Activated CD8-positive, alpha-beta T cell treated with anti-CD3 and anti-CD28 coated beads for 36 hours (primary cell): Measurements from ENCODE around the gene DIPK1A. TPM values are rescaled to one million over a fixed set of nuclear protein-coding genes. Genes with fewer than 3 reads are reported as not detected.

Source experiments
- ATAC-seq: fragments of 200-7000 bp; cut with Tn5 transposase; one replicate; pipeline ENCODE4 v1.10.0; 2021; ENCODE audit warnings: mild to moderate bottlenecking, moderate library complexity
- CTCF ChIA-PET: fragments of 350-600 bp; sonication (Branson Sonifier 250); formaldehyde crosslinking; loops from one replicate; lab custom pipeline; 2021; ENCODE audit warnings: antibody characterized with exemption; lab: Charles Lee
- POLR2A ChIA-PET: fragments of 350-600 bp; sonication (Branson Sonifier 250); formaldehyde crosslinking; loops from one replicate; lab custom pipeline; 2021; ENCODE audit warnings: antibody characterized with exemption; lab: Charles Lee
- DNase-seq: peaks from one replicate; pipeline ENCODE4 v3.0.0-alpha.2; 2020
- H3K27ac Mint-ChIP-seq: one replicate; pipeline ENCODE4 v1.8.0; 2021; ENCODE audit warnings: mild to moderate bottlenecking, mixed read lengths
- H3K27me3 Mint-ChIP-seq: one replicate; pipeline ENCODE4 v1.8.0; 2021; ENCODE audit warnings: mixed read lengths
- H3K36me3 Mint-ChIP-seq: one replicate; pipeline ENCODE4 v1.8.0; 2021; ENCODE audit warnings: low read depth, mixed read lengths
- H3K4me1 Mint-ChIP-seq: one replicate; pipeline ENCODE4 v1.8.0; 2021; ENCODE audit warnings: low read depth, mixed read lengths
- H3K4me3 Mint-ChIP-seq: one replicate; pipeline ENCODE4 v1.8.0; 2021; ENCODE audit warnings: mild to moderate bottlenecking, moderate library complexity, mixed read lengths
- H3K9me3 Mint-ChIP-seq: one replicate; pipeline ENCODE4 v1.8.0; 2021; ENCODE audit warnings: mixed read lengths
- intact Hi-C: fragments of 100-400 bp; cut with micrococcal nuclease; formaldehyde crosslinking; loops from one replicate; pipeline ENCODE4 v1.10.0; 2022
- total RNA-seq, 2 experiments: library from RNA; stranded (reverse); gene quantifications; one replicate each; pipeline ENCODE4 v1.2.3, GENCODE V29; 2021
- TF ChIP-seq, protein P1 (sequence below): fragments of 200-600 bp; IDR thresholded peaks from one replicate; pipeline ENCODE4 v1.8.0; 2022; ENCODE audit warnings: antibody characterized with exemption, mild to moderate bottlenecking

Gene DIPK1A
- total RNA-seq, 2 experiments from 2014 or later: 8.1 to 9.0 TPM

GRCh38 chr1:92862605-92863004 is 98.7 kb downstream of the DIPK1A start:
- Mint-ChIP-seq H3K4me1 (peaks cover 17% of the 10 kb centered on the region), H3K4me3 (no peak overlapping the region), H3K9me3 (no peaks in the 10 kb centered on the region), H3K27me3 (no peaks in the 10 kb centered on the region), H3K36me3 (peaks cover 3% of the 10 kb centered on the region), H3K27ac (no peak overlapping the region)
- intact Hi-C loops: no loop called here
- TF ChIP-seq, protein P1, sequence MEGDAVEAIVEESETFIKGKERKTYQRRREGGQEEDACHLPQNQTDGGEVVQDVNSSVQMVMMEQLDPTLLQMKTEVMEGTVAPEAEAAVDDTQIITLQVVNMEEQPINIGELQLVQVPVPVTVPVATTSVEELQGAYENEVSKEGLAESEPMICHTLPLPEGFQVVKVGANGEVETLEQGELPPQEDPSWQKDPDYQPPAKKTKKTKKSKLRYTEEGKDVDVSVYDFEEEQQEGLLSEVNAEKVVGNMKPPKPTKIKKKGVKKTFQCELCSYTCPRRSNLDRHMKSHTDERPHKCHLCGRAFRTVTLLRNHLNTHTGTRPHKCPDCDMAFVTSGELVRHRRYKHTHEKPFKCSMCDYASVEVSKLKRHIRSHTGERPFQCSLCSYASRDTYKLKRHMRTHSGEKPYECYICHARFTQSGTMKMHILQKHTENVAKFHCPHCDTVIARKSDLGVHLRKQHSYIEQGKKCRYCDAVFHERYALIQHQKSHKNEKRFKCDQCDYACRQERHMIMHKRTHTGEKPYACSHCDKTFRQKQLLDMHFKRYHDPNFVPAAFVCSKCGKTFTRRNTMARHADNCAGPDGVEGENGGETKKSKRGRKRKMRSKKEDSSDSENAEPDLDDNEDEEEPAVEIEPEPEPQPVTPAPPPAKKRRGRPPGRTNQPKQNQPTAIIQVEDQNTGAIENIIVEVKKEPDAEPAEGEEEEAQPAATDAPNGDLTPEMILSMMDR: no peak
- ChIA-PET POLR2A (interaction anchor here (1.1 kb wide), 1 partner anchor 100 kb away, joined by 4 read pairs; no protein-coding TSS in a partner anchor), CTCF (interaction anchor here (1.0 to 5.3 kb wide), 5 partner anchors 12 to 200 kb away, joined by 3 to 42 read pairs (median 3); partner anchors contain the start of gene RPL5)
- DNase-seq (no peak), ATAC-seq (no peak)

- intact Hi-C loops: loop anchor here (1.0 to 2.0 kb wide), 2 partner anchors 101 to 135 kb away; partner anchors contain the start of gene DIPK1A
- POLR2A ChIA-PET: interaction anchor here (0.6 to 2.0 kb wide), 4 partner anchors 10 to 134 kb away, joined by 3 to 16 read pairs (median 6); partner anchors contain the start of gene DIPK1A
- H3K36me3 Mint-ChIP-seq: peaks cover 7% of the 10 kb centered on the region
Observed at GRCh38 chr1:92859400-92860039, 101.7 kb downstream of the DIPK1A start.

GRCh38 chr1:92858564-92859399 is 102.5 kb downstream of the DIPK1A start:
- ChIA-PET POLR2A (interaction anchor here (0.6 to 2.0 kb wide), 4 partner anchors 9 to 135 kb away, joined by 3 to 16 read pairs (median 6); partner anchors contain the start of gene DIPK1A), CTCF (interaction anchor here (0.6 to 9.2 kb wide), 75 partner anchors 9 to 243 kb away, joined by 3 to 193 read pairs (median 5); partner anchors contain the start of genes DIPK1A, MTF2 and RPL5)
- no peaks in the 10 kb centered on the region for H3K27me3 Mint-ChIP-seq
- H3K9me3 Mint-ChIP-seq: no peaks in the 10 kb centered on the region
- TF ChIP-seq, protein P1: peak; percentile 95
- H3K27ac Mint-ChIP-seq: peak overlapping the region; percentile 63
- H3K4me1 Mint-ChIP-seq: peaks cover 20% of the 10 kb centered on the region
- peak; percentile 95 for ATAC-seq
- peak; percentile 68 for DNase-seq
- peaks cover 9% of the 10 kb centered on the region for H3K36me3 Mint-ChIP-seq
- intact Hi-C loops: loop anchor here (1.0 to 2.0 kb wide), 2 partner anchors 102 to 136 kb away; partner anchors contain the start of gene DIPK1A
- H3K4me3 Mint-ChIP-seq: peak overlapping the region; percentile 36

More at GRCh38 chr1:92859400-92860039, 101.7 kb downstream of the DIPK1A start:
- Mint-ChIP-seq H3K27me3 (no peaks in the 10 kb centered on the region), H3K27ac (peak overlapping the region; percentile 61), H3K4me1 (peaks cover 17% of the 10 kb centered on the region), H3K9me3 (no peaks in the 10 kb centered on the region), H3K4me3 (peak overlapping the region; percentile 36)
- TF ChIP-seq, protein P1: no peak
- DNase-seq (no peak), ATAC-seq (no peak)
- CTCF ChIA-PET: interaction anchor here (0.6 to 9.2 kb wide), 64 partner anchors 9 to 227 kb away, joined by 3 to 193 read pairs (median 5); partner anchors contain the start of genes DIPK1A and RPL5

DNA sequence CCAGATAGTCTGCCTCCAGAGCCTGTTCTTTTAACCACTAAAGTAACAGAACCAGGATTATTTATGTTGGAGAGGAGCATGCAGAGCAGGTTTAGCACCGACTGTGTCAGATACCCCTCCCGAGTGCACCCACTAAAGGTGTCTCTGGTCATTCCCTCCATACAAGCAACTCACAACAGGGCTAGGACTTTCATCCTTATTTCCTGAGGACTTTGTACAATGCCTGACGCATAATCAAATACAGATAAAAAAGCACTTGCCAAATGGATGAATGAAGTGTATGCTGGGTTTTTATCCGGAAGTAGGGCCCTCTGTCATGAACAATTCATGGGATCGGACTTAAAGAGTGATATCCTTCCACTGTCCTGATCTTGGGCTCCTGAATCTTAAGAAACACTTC is 103.4 kb downstream of the DIPK1A start:
- peaks cover 9% of the 10 kb centered on the region for H3K36me3 Mint-ChIP-seq
- no peak for ATAC-seq
- H3K27ac Mint-ChIP-seq: no peak overlapping the region
- ChIA-PET POLR2A (no interaction called here), CTCF (interaction anchor here (0.7 to 9.2 kb wide), 32 partner anchors 8 to 244 kb away, joined by 3 to 193 read pairs (median 8); partner anchors contain the start of genes DIPK1A, MTF2 and RPL5)
- intact Hi-C loops: loop anchor here (2.0 kb wide), 1 partner anchor 103 kb away; the partner anchor contains the start of gene DIPK1A
- H3K4me3 Mint-ChIP-seq: no peak overlapping the region
- H3K27me3 Mint-ChIP-seq: no peaks in the 10 kb centered on the region
- H3K4me1 Mint-ChIP-seq: peaks cover 20% of the 10 kb centered on the region
- DNase-seq: no peak
- TF ChIP-seq, protein P1: no peak
- H3K9me3 Mint-ChIP-seq: no peaks in the 10 kb centered on the region
